Measurements from ENCODE around the gene HDGFL2. TPM values are rescaled to one million over a fixed set of nuclear protein-coding genes. Genes with fewer than 3 reads are reported as not detected.

Gene HDGFL2
- total and polyA plus RNA-seq, 12 donors: 22.0 to 74.7 (median 35.7) TPM

DNA sequence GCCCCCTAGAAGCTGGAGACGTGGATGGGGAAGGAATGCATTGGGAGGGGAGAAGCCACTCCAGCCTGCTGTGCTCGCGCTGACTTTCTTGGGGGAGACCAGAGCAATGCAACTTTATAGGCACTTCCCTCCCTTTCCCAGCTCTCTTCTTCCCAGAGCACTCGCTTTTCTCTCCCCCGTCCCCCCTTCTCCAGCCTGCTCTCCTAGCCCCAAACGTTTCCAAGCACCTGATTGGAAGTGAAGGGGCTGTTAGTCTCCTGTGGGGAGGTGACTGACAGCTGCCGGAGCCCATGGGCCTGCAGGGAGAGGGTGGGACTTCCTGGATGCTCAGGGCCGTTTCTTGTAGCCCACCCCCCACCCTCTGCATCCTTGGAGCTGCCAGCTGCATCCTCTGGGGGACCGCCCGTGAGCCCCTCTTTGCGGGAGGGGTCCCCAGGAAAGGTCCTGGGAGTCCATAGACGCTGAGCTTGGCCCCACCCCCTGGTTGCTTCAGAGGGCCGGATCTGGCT lies 2.5 kb downstream of the HDGFL2 start:
- H3K27ac ChIP-seq: no peak overlapping the region
- TF ChIP-seq, protein P1, sequence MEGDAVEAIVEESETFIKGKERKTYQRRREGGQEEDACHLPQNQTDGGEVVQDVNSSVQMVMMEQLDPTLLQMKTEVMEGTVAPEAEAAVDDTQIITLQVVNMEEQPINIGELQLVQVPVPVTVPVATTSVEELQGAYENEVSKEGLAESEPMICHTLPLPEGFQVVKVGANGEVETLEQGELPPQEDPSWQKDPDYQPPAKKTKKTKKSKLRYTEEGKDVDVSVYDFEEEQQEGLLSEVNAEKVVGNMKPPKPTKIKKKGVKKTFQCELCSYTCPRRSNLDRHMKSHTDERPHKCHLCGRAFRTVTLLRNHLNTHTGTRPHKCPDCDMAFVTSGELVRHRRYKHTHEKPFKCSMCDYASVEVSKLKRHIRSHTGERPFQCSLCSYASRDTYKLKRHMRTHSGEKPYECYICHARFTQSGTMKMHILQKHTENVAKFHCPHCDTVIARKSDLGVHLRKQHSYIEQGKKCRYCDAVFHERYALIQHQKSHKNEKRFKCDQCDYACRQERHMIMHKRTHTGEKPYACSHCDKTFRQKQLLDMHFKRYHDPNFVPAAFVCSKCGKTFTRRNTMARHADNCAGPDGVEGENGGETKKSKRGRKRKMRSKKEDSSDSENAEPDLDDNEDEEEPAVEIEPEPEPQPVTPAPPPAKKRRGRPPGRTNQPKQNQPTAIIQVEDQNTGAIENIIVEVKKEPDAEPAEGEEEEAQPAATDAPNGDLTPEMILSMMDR (IDR thresholded peaks at IDR 0.05): no peak
- TF ChIP-seq POLR2A (IDR thresholded peaks at IDR 0.05): no peak
- 29 to 56% (median 33%) methylated on average over 7 to 13 of the region's 13 CpGs for WGBS, 4 donors

DNA sequence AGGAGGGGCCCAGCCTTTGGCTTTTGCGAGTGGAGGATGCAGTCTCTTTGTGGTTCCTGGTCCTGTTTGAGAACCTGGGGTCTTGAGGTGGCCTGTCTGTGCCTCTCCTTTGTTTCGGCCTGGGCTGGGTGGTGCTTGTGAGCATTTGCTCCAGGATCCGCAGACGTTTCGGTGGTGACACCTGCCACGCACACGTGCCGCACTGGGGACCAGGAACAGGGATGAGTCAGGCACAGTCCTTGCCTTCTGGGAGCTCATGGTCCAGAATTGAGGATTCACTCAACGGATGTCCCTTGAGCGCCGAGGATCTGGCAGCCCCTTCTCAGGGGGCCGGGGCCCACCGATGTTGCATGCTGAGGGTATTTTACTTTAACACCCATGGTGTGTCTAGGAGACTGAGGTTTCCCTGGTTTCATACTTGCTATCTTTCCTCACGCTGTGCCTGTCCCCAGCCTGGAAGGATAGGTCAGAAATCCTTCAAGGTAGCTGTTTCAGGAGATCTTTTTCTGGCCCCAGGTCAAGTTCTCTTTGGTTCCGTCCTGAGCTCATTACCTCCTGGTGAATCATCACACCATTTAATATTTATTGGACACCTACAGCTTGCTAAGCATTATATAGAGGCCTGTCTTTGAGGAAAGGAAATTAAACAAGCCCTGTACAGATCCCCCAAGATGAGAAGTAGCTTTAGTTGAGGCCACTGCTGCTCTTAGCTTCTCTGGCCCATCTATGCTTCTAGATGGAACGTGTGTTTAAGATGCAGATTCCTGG lies 5.1 kb downstream of the HDGFL2 start:
- no peak for DNase-seq
- WGBS, 4 donors: 83 to 88% (median 84%) methylated on average over 14 to 16 of the region's 16 CpGs
- TF ChIP-seq, protein P1 (IDR thresholded peaks at IDR 0.05): no peak
- TF ChIP-seq POLR2A (IDR thresholded peaks at IDR 0.05): no peak
- Histone ChIP-seq H3K27ac (no peak overlapping the region), H3K4me1 (replicated peaks in 1 of 2) (peaks cover 13 to 17% of the 10 kb centered on the region in 2 donors), H3K36me3 (replicated peaks in 1 of 2) (peaks cover 0 to 33% of the 10 kb centered on the region in 2 donors), H3K4me3 (no peak overlapping the region), H3K27me3 (no peaks in the 10 kb centered on the region), H3K9me3 (replicated peaks in 1 of 3) (no peaks in the 10 kb centered on the region)
- intact Hi-C loops (cut with DNase I): no loop called here

More for the DNA sequence above, 2.5 kb downstream of the HDGFL2 start:
- Histone ChIP-seq H3K4me1 (replicated peaks in 1 of 2) (peaks cover 16 to 20% of the 10 kb centered on the region in 2 donors), H3K36me3 (replicated peaks in 1 of 2) (peaks cover 0 to 33% of the 10 kb centered on the region in 2 donors), H3K4me3 (no peak overlapping the region), H3K9me3 (replicated peaks in 1 of 3) (no peaks in the 10 kb centered on the region), H3K27me3 (no peaks in the 10 kb centered on the region)
- no peak for DNase-seq
- intact Hi-C loops (cut with DNase I): no loop called here

DNA sequence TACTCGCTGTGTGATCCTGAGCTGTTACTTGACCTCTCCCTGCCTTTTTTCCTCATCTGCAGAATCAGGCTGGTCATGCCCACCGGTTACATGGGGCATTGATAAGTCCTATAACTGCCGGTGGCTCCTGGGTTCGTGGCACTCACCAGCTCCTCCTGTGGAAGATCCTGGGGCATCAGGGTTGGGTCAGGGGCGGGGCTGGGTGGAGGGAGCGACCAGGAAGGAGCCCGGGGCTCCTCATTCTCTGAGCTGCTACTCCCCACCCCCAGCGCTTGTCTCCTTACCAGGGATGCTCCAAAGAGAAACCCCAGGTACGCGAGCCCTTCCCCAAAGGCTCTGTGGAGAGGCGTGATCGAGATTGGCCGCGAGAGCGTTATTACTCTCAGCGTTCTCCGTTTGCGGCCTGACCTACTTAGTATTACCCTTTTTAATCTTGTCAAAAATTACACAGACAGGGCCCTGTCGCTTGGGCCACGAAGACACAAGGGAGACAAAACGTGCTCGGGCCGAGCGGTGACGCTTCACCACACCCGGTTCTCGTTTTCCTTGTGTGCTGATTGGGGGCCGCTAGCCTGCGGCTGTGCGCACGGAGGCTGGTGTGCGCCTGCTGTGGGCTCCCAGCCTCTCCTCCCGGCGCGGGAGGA lies 10.7 kb downstream of the HDGFL2 start:
- no peak for DNase-seq
- Histone ChIP-seq H3K36me3 (replicated peaks in 1 of 2) (peaks cover 0 to 13% of the 10 kb centered on the region in 2 donors), H3K9me3 (replicated peaks in 1 of 3) (no peaks in the 10 kb centered on the region), H3K27ac (no peak overlapping the region), H3K4me3 (no peak overlapping the region), H3K27me3 (no peaks in the 10 kb centered on the region), H3K4me1 (replicated peaks in 1 of 2) (no peaks in the 10 kb centered on the region)
- 92 to 96% (median 94%) methylated on average over 33 to 35 of the region's 35 CpGs for WGBS, 4 donors
- no peak for TF ChIP-seq POLR2A (IDR thresholded peaks at IDR 0.05)
- TF ChIP-seq, protein P1 (IDR thresholded peaks at IDR 0.05): no peak
- intact Hi-C loops (cut with DNase I): no loop called here

DNA sequence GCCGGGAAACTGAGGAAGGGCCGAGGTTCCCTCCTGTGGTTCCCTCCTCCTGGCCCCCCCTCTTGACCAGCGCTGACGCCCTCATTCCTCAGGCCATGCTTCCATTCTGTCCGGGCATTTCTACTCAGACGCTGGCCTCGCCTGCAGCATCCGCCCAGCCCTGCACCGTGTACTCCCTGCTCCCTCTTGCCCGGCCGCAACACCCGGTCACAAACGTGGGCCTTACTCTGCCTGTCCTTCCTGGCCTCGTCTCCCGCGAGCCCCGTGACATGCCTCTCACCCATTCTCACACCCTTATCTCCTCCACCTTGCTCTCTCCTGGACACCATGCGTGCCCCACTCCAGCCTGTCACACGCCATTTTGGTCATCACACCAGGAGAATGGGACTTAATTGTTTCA lies 11.3 kb downstream of the HDGFL2 start:
- no peak for TF ChIP-seq POLR2A (IDR thresholded peaks at IDR 0.05)
- TF ChIP-seq, protein P1 (IDR thresholded peaks at IDR 0.05): no peak
- Histone ChIP-seq H3K4me1 (replicated peaks in 1 of 2) (no peaks in the 10 kb centered on the region), H3K27me3 (no peaks in the 10 kb centered on the region), H3K36me3 (replicated peaks in 1 of 2) (peaks cover 0 to 10% of the 10 kb centered on the region in 2 donors), H3K4me3 (no peak overlapping the region), H3K9me3 (replicated peaks in 1 of 3) (no peaks in the 10 kb centered on the region), H3K27ac (no peak overlapping the region)
- intact Hi-C loops (cut with DNase I): no loop called here
- WGBS, 4 donors: 90 to 96% (median 92%) methylated on average over 19 of the region's 19 CpGs
- no peak for DNase-seq

All from adrenal gland (tissue), 12 donors.